ENCODE data around the gene LKAAEAR1. TPM values are rescaled to one million over a fixed set of nuclear protein-coding genes. Genes with fewer than 3 reads are reported as not detected.

Gene LKAAEAR1
- total and polyA plus RNA-seq, 2 of the 4 experiments (the other 2 are of a cell fraction) = 0.21 TPM; not detected in 1

DNA sequence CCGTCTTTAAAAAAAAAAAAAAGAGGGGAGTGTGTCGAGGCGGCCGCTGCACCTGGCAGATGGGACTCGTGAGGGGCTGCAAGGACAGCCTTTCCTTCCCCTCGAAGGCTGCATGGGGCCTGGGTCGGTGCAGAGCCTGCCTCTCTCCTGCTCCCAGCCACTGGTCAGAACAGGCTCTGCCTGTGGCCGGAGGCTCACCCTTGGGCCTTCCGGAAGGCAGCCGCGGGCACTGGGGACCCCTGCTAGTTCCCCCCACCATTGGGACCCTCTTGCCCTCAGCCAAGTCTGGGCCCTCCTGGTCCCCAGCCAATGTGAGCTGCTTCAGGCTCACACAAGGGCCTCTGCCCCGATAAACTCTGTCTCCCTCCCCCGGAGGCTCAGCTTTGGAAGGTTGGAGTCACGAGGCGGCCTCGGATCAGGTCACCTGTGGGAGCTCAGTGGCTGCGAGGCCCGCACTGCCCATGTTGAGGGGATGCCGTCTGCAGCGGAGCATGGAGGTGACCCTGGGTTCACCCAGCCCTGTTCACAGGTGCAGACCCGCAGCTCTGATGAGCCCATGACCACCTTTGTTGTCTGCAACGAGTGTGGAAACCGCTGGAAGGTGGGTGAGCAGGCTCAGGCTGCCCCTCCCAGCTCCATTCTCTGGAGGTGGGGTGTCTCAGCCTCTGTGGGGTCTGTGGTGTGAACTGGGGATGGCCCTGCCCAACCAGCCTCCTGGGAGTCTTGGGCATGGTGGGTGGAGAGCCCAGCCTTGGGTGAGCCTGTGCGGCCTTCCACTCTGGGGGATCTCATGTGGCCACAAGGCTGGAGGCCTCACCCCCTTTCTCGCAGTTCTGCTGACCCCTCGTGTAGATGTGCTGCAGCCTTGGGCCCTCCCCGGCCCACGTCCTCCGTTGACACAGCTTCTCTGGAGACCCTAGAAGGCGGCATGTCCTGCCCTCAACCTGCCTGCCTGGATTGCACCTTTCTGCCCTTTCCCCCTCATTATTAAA, 12.6 kb downstream of the LKAAEAR1 start:
- no TSS peak for BruUV-seq (replicated peaks)

More for the DNA sequence above, 12.6 kb downstream of the LKAAEAR1 start:
- Histone ChIP-seq H3K9me3 (ENCODE audit: control insufficient read depth, insufficient read depth, low read length) (no peaks in the 10 kb centered on the region), H2BK5ac (ENCODE audit: low read depth, low read length, poor library complexity, severe bottlenecking) (no peak overlapping the region), H2BK15ac (ENCODE audit: low read depth, low read length) (no peak overlapping the region), H3K56ac (ENCODE audit: extremely low read depth, insufficient read depth, low read length) (no peak overlapping the region), H3K14ac (replicated peaks; ENCODE audit: low read depth, low read length) (no peak overlapping the region), H3K4me1 (ENCODE audit: control insufficient read depth, insufficient read depth, low read length) (no peaks in the 10 kb centered on the region), H4K20me1 (ENCODE audit: insufficient read depth, low read length) (no peaks in the 10 kb centered on the region; the same call in none of the 2 replicates), H2AK9ac (replicated peaks; ENCODE audit: low read depth, low read length, poor library complexity) (no peak overlapping the region), H3K36me3 (ENCODE audit: control insufficient read depth, insufficient read depth, low read length) (peaks cover 26% of the 10 kb centered on the region; the same call in 1 of the 2 replicates), H4K8ac (ENCODE audit: low read depth in 2 of 2, low read length in 2 of 2) (no peak overlapping the region), H3K27ac (ENCODE audit: insufficient read depth, low read length) (no peak overlapping the region), H4K5ac (ENCODE audit: low read depth, low read length) (no peak overlapping the region), H2BK120ac (ENCODE audit: low read depth, low read length) (no peak overlapping the region), H4K91ac (ENCODE audit: insufficient read depth, low read depth, low read length) (no peak overlapping the region), H3K4ac (ENCODE audit: low read depth, low read length) (no peak overlapping the region), H2AK5ac (ENCODE audit: low read depth, low read length) (no peak overlapping the region), H3K79me1 (ENCODE audit: low read depth in 1 of 2, low read length in 2 of 2) (no peaks in the 10 kb centered on the region), H3K9me1 (ENCODE audit: insufficient read depth, low read length) (no peaks in the 10 kb centered on the region), H3K9ac (ENCODE audit: low read depth, low read length) (no peak overlapping the region), H3K27me3 (ENCODE audit: control insufficient read depth, insufficient read depth, low read length) (no peaks in the 10 kb centered on the region), H3K4me3 (ENCODE audit: insufficient read depth, low read depth, low read length) (no peak overlapping the region), H2BK20ac (ENCODE audit: low read depth, low read length) (no peak overlapping the region), H3K23ac (ENCODE audit: low read depth, low read length) (no peak overlapping the region), H2AFZ (replicated peaks; ENCODE audit: low read length, poor library complexity) (peak overlapping the region; percentile 32), H3K18ac (ENCODE audit: low read depth, low read length) (no peak overlapping the region), H3K4me2 (ENCODE audit: low read depth, low read length) (no peak overlapping the region)
- ChIA-PET CTCF (no interaction called here), POLR2A (ENCODE audit: unreplicated experiment) (interaction anchor here (0.9 kb wide), 1 partner anchor 9 kb away, joined by 3 read pairs; the partner anchor contains the start of gene TCEA2)
- dilution Hi-C loops (cut with HindIII; ENCODE audit: low sequenced_read_pairs, unreplicated experiment) (no loop called here), in situ Hi-C loops (cut with MboI; ENCODE audit: low sequenced_read_pairs) (no loop called here), intact Hi-C loops (cut with micrococcal nuclease) (no loop called here)
- no peak for ATAC-seq (ENCODE audit: low read depth)
- 82% methylated on average over 14 of the region's 30 CpGs; no CpG with 5 or more reads in 1 of the 2 experiments for WGBS, 2 experiments (ENCODE audit: extremely low coverage in 2 of 2, insufficient read length in 1 of 2)
- TF ChIP-seq, protein P1, sequence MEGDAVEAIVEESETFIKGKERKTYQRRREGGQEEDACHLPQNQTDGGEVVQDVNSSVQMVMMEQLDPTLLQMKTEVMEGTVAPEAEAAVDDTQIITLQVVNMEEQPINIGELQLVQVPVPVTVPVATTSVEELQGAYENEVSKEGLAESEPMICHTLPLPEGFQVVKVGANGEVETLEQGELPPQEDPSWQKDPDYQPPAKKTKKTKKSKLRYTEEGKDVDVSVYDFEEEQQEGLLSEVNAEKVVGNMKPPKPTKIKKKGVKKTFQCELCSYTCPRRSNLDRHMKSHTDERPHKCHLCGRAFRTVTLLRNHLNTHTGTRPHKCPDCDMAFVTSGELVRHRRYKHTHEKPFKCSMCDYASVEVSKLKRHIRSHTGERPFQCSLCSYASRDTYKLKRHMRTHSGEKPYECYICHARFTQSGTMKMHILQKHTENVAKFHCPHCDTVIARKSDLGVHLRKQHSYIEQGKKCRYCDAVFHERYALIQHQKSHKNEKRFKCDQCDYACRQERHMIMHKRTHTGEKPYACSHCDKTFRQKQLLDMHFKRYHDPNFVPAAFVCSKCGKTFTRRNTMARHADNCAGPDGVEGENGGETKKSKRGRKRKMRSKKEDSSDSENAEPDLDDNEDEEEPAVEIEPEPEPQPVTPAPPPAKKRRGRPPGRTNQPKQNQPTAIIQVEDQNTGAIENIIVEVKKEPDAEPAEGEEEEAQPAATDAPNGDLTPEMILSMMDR (conservative IDR thresholded peaks at IDR 0.05; ENCODE audit: low read depth, low read length) = no peak
- no peak for TF ChIP-seq BHLHE40 (IDR thresholded peaks at IDR 0.05; ENCODE audit: low read depth, low read length)
- TF ChIP-seq, protein P2, sequence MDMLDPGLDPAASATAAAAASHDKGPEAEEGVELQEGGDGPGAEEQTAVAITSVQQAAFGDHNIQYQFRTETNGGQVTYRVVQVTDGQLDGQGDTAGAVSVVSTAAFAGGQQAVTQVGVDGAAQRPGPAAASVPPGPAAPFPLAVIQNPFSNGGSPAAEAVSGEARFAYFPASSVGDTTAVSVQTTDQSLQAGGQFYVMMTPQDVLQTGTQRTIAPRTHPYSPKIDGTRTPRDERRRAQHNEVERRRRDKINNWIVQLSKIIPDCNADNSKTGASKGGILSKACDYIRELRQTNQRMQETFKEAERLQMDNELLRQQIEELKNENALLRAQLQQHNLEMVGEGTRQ (IDR thresholded peaks at IDR 0.05; ENCODE audit: low read depth, low read length) = no peak
- no peak for DNase-seq
